GM23338 (cell line): Measurements from ENCODE around the gene ELFN1. TPM values are rescaled to one million over a fixed set of nuclear protein-coding genes. Genes with fewer than 3 reads are reported as not detected.

Experiments
- ATAC-seq: fragments of 200-7000 bp; cut with Tn5 transposase; 3 replicates; pipeline ENCODE4 v1.9.1; 2020
- DNase-seq: peaks from one replicate; pipeline ENCODE4 v3.0.0-alpha.2; 2015; ENCODE audit warnings: low spot score
- H2AFZ ChIP-seq: fragments of 200-600 bp; sonication (generic); 2 replicates; pipeline ENCODE4 v1.8.0; 2016; ENCODE audit warnings: antibody characterized with exemption, mild to moderate bottlenecking, moderate library complexity
- H3F3A ChIP-seq: fragments of 200-600 bp; sonication (generic); replicated peaks from 2 replicates; pipeline ENCODE4 v1.8.0; 2017; ENCODE audit warnings: antibody characterized with exemption, mixed run types, low read depth
- H3K27ac ChIP-seq: fragments of 200-600 bp; sonication (generic); 2 replicates; pipeline ENCODE4 v1.6.1; 2016; ENCODE audit warnings: low read depth
- H3K27me3 ChIP-seq: fragments of 200-600 bp; sonication (generic); 2 replicates; pipeline ENCODE4 v1.8.0; 2016; ENCODE audit warnings: mild to moderate bottlenecking, mixed run types, moderate library complexity; ENCODE audit not compliant: insufficient read depth
- H3K36me3 ChIP-seq: fragments of 200-600 bp; sonication (generic); 2 replicates; pipeline ENCODE4 v1.8.0; 2016; ENCODE audit warnings: mild to moderate bottlenecking; ENCODE audit not compliant: insufficient read depth
- H3K4me1 ChIP-seq: fragments of 200-600 bp; sonication (generic); 2 replicates; pipeline ENCODE4 v1.8.0; 2016; ENCODE audit warnings: mild to moderate bottlenecking, moderate library complexity; ENCODE audit not compliant: insufficient read depth
- H3K4me2 ChIP-seq: fragments of 200-600 bp; sonication (generic); 2 replicates; pipeline ENCODE4 v1.7.1; 2017; ENCODE audit warnings: mixed run types
- H3K4me3 ChIP-seq: fragments of 200-600 bp; sonication (generic); 2 replicates; pipeline ENCODE4 v1.6.1; 2016; ENCODE audit warnings: mixed run types
- H3K79me2 ChIP-seq: fragments of 200-600 bp; sonication (generic); replicated peaks from 2 replicates; pipeline ENCODE4 v1.8.0; 2017; ENCODE audit warnings: mild to moderate bottlenecking; ENCODE audit not compliant: insufficient read depth
- H3K9me2 ChIP-seq: fragments of 200-600 bp; sonication (generic); 2 replicates; pipeline ENCODE4 v1.8.0; 2017; ENCODE audit not compliant: insufficient read depth
- H4K20me1 ChIP-seq: fragments of 200-600 bp; sonication (generic); replicated peaks from 2 replicates; pipeline ENCODE4 v1.8.0; 2017; ENCODE audit warnings: mild to moderate bottlenecking; ENCODE audit not compliant: insufficient read depth
- H3K27ac Mint-ChIP-seq: 2 replicates; pipeline ENCODE4 v1.8.0; 2020; ENCODE audit warnings: inconsistent platforms, mild to moderate bottlenecking, moderate library complexity, mixed read lengths
- H3K27me3 Mint-ChIP-seq: 3 replicates; pipeline ENCODE4 v1.8.0; 2022; ENCODE audit warnings: low read depth, mild to moderate bottlenecking, moderate library complexity, mixed read lengths, inconsistent platforms; ENCODE audit not compliant: insufficient read depth, poor library complexity
- H3K36me3 Mint-ChIP-seq: 3 replicates; pipeline ENCODE4 v1.8.0; 2021; ENCODE audit warnings: low read depth, mild to moderate bottlenecking, inconsistent platforms, moderate library complexity, mixed read lengths
- H3K4me1 Mint-ChIP-seq: 3 replicates; pipeline ENCODE4 v1.8.0; 2020; ENCODE audit warnings: mild to moderate bottlenecking, inconsistent platforms, mixed read lengths
- H3K4me3 Mint-ChIP-seq: 3 replicates; pipeline ENCODE4 v1.8.0; 2021; ENCODE audit warnings: moderate library complexity, mild to moderate bottlenecking, inconsistent platforms, mixed read lengths
- H3K9me3 Mint-ChIP-seq: 3 replicates; pipeline ENCODE4 v1.8.0; 2020; ENCODE audit warnings: moderate library complexity, mild to moderate bottlenecking, inconsistent platforms, mixed read lengths
- ETS1 ChIP-seq: IDR thresholded peaks from 2 replicates; pipeline ENCODE4 v1.6.1; 2016; ENCODE audit warnings: antibody characterized with exemption
- EZH2 ChIP-seq: fragments of 200-600 bp; sonication (generic); IDR thresholded peaks from one replicate; pipeline ENCODE4 v1.8.0; 2017; ENCODE audit warnings: antibody characterized with exemption, mild to moderate bottlenecking, low read depth; ENCODE audit not compliant: unreplicated experiment
- JUNB ChIP-seq: IDR thresholded peaks from one replicate; pipeline ENCODE4 v1.6.1; 2016; ENCODE audit warnings: antibody characterized with exemption; ENCODE audit not compliant: unreplicated experiment
- POLR2AphosphoS5 ChIP-seq: IDR thresholded peaks from 2 replicates; pipeline ENCODE4 v1.6.1; 2016; ENCODE audit warnings: antibody characterized with exemption, low read depth
- STAT1 ChIP-seq: IDR thresholded peaks from one replicate; pipeline ENCODE4 v1.6.1; 2016; ENCODE audit warnings: antibody characterized with exemption; ENCODE audit not compliant: unreplicated experiment
- ZNF114 ChIP-seq: fragments of 250-450 bp; sonication (Bioruptor Pico); IDR thresholded peaks from 2 replicates; pipeline ENCODE4 v1.5.0; 2020; ENCODE audit warnings: mild to moderate bottlenecking, moderate library complexity
- polyA plus RNA-seq: library from polyadenylated mRNA; unstranded; fragments of >200 nt; fragmentation: Nextera tagmentation; extraction: Ambion mirVana; gene quantifications from 2 replicates; pipeline ENCODE4 v1.2.1, GENCODE V29; 2016
- total RNA-seq: library from RNA; depleted of rRNA; stranded (reverse); fragments of >200 nt; shearing (Covaris generic); gene quantifications from 2 replicates; pipeline ENCODE4 v1.2.3, GENCODE V29; 2014
- TF ChIP-seq, protein P1 (sequence below): fragments of 250-450 bp; sonication (Bioruptor Pico); IDR thresholded peaks from 2 replicates; pipeline ENCODE4 v1.5.0; 2020; ENCODE audit warnings: mild to moderate bottlenecking, moderate library complexity
- TF ChIP-seq, protein P2 (sequence below): IDR thresholded peaks from one replicate; pipeline ENCODE4 v1.6.1; 2018; ENCODE audit warnings: antibody characterized with exemption; ENCODE audit not compliant: unreplicated experiment

ELFN1 gene
- total and polyA plus RNA-seq, 2 experiments from 2014 or later: 0.08 to 3.5 TPM

- Mint-ChIP-seq H3K27ac (peak overlapping the region; percentile 62; the same call in 1 of the 2 replicates), H3K4me1 (peaks cover 3% of the 10 kb centered on the region; the same call in 2 of the 3 replicates), H3K4me3 (no peak overlapping the region), H3K9me3 (no peaks in the 10 kb centered on the region), H3K27me3 (peaks cover 10% of the 10 kb centered on the region), H3K36me3 (no peaks in the 10 kb centered on the region; the same call in 2 of the 3 replicates)
- Histone ChIP-seq H3K4me2 (no peak overlapping the region), H3K4me3 (no peak overlapping the region), H3K27ac (no peak overlapping the region), H3F3A (no peaks in the 10 kb centered on the region), H4K20me1 (no peaks in the 10 kb centered on the region), H3K9me2 (no peaks in the 10 kb centered on the region), H3K36me3 (no peaks in the 10 kb centered on the region), H3K79me2 (no peaks in the 10 kb centered on the region), H3K27me3 (no peaks in the 10 kb centered on the region), H3K4me1 (no peaks in the 10 kb centered on the region), H2AFZ (no peak overlapping the region)
- TF ChIP-seq JUNB (no peak), STAT1 (no peak), POLR2AphosphoS5 (no peak), ETS1 (no peak), ZNF114 (no peak), EZH2 (no peak)
- TF ChIP-seq, protein P1, sequence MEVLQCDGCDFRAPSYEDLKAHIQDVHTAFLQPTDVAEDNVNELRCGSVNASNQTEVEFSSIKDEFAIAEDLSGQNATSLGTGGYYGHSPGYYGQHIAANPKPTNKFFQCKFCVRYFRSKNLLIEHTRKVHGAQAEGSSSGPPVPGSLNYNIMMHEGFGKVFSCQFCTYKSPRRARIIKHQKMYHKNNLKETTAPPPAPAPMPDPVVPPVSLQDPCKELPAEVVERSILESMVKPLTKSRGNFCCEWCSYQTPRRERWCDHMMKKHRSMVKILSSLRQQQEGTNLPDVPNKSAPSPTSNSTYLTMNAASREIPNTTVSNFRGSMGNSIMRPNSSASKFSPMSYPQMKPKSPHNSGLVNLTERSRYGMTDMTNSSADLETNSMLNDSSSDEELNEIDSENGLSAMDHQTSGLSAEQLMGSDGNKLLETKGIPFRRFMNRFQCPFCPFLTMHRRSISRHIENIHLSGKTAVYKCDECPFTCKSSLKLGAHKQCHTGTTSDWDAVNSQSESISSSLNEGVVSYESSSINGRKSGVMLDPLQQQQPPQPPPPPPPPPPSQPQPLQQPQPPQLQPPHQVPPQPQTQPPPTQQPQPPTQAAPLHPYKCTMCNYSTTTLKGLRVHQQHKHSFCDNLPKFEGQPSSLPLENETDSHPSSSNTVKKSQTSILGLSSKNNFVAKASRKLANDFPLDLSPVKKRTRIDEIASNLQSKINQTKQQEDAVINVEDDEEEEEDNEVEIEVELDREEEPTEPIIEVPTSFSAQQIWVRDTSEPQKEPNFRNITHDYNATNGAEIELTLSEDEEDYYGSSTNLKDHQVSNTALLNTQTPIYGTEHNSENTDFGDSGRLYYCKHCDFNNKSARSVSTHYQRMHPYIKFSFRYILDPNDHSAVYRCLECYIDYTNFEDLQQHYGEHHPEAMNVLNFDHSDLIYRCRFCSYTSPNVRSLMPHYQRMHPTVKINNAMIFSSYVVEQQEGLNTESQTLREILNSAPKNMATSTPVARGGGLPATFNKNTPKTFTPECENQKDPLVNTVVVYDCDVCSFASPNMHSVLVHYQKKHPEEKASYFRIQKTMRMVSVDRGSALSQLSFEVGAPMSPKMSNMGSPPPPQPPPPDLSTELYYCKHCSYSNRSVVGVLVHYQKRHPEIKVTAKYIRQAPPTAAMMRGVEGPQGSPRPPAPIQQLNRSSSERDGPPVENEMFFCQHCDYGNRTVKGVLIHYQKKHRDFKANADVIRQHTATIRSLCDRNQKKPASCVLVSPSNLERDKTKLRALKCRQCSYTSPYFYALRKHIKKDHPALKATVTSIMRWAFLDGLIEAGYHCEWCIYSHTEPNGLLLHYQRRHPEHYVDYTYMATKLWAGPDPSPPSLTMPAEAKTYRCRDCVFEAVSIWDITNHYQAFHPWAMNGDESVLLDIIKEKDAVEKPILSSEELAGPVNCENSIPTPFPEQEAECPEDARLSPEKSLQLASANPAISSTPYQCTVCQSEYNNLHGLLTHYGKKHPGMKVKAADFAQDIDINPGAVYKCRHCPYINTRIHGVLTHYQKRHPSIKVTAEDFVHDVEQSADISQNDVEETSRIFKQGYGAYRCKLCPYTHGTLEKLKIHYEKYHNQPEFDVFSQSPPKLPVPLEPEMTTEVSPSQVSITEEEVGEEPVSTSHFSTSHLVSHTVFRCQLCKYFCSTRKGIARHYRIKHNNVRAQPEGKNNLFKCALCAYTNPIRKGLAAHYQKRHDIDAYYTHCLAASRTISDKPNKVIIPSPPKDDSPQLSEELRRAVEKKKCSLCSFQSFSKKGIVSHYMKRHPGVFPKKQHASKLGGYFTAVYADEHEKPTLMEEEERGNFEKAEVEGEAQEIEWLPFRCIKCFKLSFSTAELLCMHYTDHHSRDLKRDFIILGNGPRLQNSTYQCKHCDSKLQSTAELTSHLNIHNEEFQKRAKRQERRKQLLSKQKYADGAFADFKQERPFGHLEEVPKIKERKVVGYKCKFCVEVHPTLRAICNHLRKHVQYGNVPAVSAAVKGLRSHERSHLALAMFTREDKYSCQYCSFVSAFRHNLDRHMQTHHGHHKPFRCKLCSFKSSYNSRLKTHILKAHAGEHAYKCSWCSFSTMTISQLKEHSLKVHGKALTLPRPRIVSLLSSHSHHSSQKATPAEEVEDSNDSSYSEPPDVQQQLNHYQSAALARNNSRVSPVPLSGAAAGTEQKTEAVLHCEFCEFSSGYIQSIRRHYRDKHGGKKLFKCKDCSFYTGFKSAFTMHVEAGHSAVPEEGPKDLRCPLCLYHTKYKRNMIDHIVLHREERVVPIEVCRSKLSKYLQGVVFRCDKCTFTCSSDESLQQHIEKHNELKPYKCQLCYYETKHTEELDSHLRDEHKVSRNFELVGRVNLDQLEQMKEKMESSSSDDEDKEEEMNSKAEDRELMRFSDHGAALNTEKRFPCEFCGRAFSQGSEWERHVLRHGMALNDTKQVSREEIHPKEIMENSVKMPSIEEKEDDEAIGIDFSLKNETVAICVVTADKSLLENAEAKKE (CRISPR knock-in tag): no peak
- TF ChIP-seq, protein P2, sequence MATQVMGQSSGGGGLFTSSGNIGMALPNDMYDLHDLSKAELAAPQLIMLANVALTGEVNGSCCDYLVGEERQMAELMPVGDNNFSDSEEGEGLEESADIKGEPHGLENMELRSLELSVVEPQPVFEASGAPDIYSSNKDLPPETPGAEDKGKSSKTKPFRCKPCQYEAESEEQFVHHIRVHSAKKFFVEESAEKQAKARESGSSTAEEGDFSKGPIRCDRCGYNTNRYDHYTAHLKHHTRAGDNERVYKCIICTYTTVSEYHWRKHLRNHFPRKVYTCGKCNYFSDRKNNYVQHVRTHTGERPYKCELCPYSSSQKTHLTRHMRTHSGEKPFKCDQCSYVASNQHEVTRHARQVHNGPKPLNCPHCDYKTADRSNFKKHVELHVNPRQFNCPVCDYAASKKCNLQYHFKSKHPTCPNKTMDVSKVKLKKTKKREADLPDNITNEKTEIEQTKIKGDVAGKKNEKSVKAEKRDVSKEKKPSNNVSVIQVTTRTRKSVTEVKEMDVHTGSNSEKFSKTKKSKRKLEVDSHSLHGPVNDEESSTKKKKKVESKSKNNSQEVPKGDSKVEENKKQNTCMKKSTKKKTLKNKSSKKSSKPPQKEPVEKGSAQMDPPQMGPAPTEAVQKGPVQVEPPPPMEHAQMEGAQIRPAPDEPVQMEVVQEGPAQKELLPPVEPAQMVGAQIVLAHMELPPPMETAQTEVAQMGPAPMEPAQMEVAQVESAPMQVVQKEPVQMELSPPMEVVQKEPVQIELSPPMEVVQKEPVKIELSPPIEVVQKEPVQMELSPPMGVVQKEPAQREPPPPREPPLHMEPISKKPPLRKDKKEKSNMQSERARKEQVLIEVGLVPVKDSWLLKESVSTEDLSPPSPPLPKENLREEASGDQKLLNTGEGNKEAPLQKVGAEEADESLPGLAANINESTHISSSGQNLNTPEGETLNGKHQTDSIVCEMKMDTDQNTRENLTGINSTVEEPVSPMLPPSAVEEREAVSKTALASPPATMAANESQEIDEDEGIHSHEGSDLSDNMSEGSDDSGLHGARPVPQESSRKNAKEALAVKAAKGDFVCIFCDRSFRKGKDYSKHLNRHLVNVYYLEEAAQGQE: no peak
- DNase-seq (no peak), ATAC-seq (no peak; the same call in 1 of the 3 replicates)
Measured at GRCh38 chr7:1748076-1748838, 78.2 kb downstream of the ELFN1 start.
